Kidney (tissue), 14 donors: ENCODE data around the gene UBXN10. TPM values are rescaled to one million over a fixed set of nuclear protein-coding genes. Genes with fewer than 3 reads are reported as not detected.
A peak's percentile ranks its signal among the peaks of the same experiment; 100 is the strongest.

Experiments
- DNase-seq, 5 donors: peaks; one replicate each; pipeline ENCODE4 v3.0.0-alpha.2; 2013 to 2020
- FAIRE-seq: peaks from 2 replicates; lab custom pipeline; 2012; peaks lifted over from hg19 to GRCh38; lab: Jason Lieb, UNC
- H3K27ac ChIP-seq, 2 donors: one replicate each; pipeline ENCODE4 v1.7.0; 2013; ENCODE audit warnings: low read depth in 2 of 2, low read length in 2 of 2, inconsistent platforms in 1 of 2
- H3K27me3 ChIP-seq: one replicate; pipeline ENCODE4 v1.7.1; 2013; ENCODE audit warnings: low read length, inconsistent platforms; ENCODE audit not compliant: control insufficient read depth, insufficient read depth
- H3K36me3 ChIP-seq, 3 donors: one replicate each; pipeline versions ENCODE4 v1.7.0 to v1.7.1; 2013; ENCODE audit warnings: low read length in 3 of 3, control low read depth in 1 of 3, inconsistent platforms in 1 of 3; ENCODE audit not compliant: insufficient read depth in 3 of 3, control insufficient read depth in 2 of 3
- H3K4me1 ChIP-seq, 3 donors: one replicate each; pipeline versions ENCODE4 v1.7.0 to v1.7.1; 2013; ENCODE audit warnings: low read length in 3 of 3, inconsistent platforms in 1 of 3, low read depth in 1 of 3; ENCODE audit not compliant: control insufficient read depth in 2 of 3, insufficient read depth in 2 of 3
- H3K4me3 ChIP-seq, 3 donors: one replicate each; pipeline versions ENCODE4 v1.7.0 to v1.8.1; 2013; ENCODE audit warnings: low read length in 3 of 3, control low read depth in 1 of 3, inconsistent platforms in 1 of 3
- H3K9ac ChIP-seq, 3 donors: one replicate each; pipeline versions ENCODE4 v1.7.0 to v1.7.1; 2013; ENCODE audit warnings: low read length in 3 of 3, control low read depth in 1 of 3, inconsistent platforms in 1 of 3
- H3K9me3 ChIP-seq, 3 donors: one replicate each; pipeline versions ENCODE4 v1.7.0 to v1.7.1; 2013; ENCODE audit warnings: low read length in 3 of 3, control low read depth in 1 of 3, inconsistent platforms in 1 of 3; ENCODE audit not compliant: control insufficient read depth in 2 of 3, insufficient read depth in 1 of 3
- intact Hi-C: fragments of 100-400 bp; cut with DNase I; formaldehyde crosslinking; loops from one replicate; pipeline ENCODE4 v1.11.1; 2022
- polyA plus RNA-seq: library from polyadenylated mRNA; stranded (reverse); fragments of 350-450 nt; fragmentation: Illumina TruSeq; extraction: RNeasy Lipid Tissue Mini Kit (QIAGEN cat#74804); gene quantifications from one replicate; pipeline ENCODE4 v1.2.3, GENCODE V29; 2014; ENCODE audit warnings: low read depth, low replicate concordance; ENCODE audit not compliant: insufficient read depth
- total RNA-seq: library from RNA; stranded (reverse); fragmentation: NEBNext Ultra II Directional; extraction: Animal tissue kit (Norgen Biotek cat#: 25700); gene quantifications from one replicate; pipeline ENCODE4 v1.2.1, GENCODE V29; 2021
- TF ChIP-seq, protein P1 (sequence below): IDR thresholded peaks from 3 replicates; pipeline ENCODE4 v1.5.1; 2012; ENCODE audit warnings: mild to moderate bottlenecking, moderate library complexity, borderline replicate concordance; ENCODE audit not compliant: insufficient read depth; ENCODE audit errors: extremely low read depth
- donor health status: control.
- donor health status: control.
- donor health status: control.
- donor health status: control.
- donor health status: control.
- donor health status: DM: yes; HTN: yes; CAD: no.
- donor health status: Normal renal cell carcinoma (clear cell type).

The UBXN10 gene
- total and polyA plus RNA-seq, 2 donors from 2014 or later = 2.3 to 12.6 TPM

DNA sequence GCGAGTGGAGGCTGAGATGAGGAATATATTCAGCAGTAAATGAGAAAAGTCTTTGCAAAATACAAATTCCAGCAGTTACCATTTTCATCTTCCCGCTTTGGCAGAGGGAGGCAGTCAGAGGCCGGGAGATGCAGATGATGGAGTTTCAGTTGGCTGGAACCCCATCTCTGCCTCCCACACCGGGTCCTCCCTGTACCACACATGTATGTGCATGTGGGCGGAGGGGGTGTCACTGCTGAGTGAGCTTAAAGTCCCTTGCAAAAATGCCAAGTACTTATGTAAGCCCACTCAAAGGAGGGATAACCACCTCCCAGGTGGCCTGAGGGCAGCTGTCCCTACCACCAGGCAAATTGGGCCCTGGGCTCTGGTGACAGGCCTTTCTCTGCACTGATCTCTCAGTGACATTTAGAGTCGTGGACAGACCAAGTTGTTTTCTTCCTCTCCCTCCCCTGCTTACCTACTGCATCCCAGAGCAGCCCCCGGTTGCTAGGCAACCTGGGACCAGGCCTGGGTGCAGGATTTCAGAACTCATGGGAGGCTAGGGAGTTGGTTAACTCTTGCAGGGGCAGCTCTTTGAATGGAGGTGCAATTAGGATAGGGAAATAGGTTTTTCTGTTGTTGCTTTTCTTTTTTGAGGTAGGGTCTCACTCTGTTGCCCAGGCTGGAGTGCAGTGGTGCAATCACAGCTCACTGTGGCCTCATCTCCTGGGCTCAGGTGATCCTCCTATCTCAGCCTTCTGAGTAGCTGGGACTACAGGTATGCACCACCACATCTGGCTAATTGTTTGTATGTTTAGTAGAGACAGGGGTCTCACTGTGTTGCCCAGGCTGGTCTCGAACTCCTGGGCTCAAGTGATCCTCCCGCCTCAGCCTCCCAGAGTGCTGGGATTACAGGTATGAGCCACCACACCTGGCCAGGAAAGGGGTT, 17.1 kb upstream of the UBXN10 start:
- Histone ChIP-seq H3K27me3 (no peaks in the 10 kb centered on the region), H3K9ac (no peak overlapping the region), H3K4me1 (peaks cover 0 to 5% (median 0%) of the 10 kb centered on the region in 3 donors), H3K4me3 (no peak overlapping the region), H3K9me3 (no peaks in the 10 kb centered on the region), H3K36me3 (no peaks in the 10 kb centered on the region), H3K27ac (no peak overlapping the region)
- intact Hi-C loops = no loop called here
- FAIRE-seq (no peak), DNase-seq (peak; percentile 37 to 85 (median 72))
- TF ChIP-seq, protein P1, sequence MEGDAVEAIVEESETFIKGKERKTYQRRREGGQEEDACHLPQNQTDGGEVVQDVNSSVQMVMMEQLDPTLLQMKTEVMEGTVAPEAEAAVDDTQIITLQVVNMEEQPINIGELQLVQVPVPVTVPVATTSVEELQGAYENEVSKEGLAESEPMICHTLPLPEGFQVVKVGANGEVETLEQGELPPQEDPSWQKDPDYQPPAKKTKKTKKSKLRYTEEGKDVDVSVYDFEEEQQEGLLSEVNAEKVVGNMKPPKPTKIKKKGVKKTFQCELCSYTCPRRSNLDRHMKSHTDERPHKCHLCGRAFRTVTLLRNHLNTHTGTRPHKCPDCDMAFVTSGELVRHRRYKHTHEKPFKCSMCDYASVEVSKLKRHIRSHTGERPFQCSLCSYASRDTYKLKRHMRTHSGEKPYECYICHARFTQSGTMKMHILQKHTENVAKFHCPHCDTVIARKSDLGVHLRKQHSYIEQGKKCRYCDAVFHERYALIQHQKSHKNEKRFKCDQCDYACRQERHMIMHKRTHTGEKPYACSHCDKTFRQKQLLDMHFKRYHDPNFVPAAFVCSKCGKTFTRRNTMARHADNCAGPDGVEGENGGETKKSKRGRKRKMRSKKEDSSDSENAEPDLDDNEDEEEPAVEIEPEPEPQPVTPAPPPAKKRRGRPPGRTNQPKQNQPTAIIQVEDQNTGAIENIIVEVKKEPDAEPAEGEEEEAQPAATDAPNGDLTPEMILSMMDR = no peak

DNA sequence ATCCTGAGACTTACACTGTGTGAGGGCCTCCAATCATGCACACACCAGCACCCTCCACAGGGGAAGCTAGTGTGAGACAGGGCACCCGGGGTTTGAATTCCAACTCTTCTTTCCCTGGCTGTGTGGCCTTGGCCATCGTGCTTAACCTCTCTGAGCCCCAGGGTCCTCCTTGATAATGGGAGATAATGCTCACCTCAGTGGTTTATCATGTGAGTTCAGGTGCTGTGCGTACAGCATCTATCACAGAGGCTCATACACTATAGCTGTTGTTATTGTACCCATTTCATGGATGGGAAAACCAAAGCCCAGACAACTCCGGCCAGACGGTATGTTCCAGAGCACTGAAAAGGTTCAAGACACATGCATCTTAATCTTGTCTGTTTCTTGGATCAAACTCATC, 16.0 kb upstream of the UBXN10 start:
- Histone ChIP-seq H3K27ac (no peak overlapping the region), H3K4me3 (no peak overlapping the region), H3K36me3 (no peaks in the 10 kb centered on the region), H3K4me1 (peaks cover 0 to 3% (median 0%) of the 10 kb centered on the region in 3 donors), H3K9ac (no peak overlapping the region), H3K9me3 (no peaks in the 10 kb centered on the region), H3K27me3 (no peaks in the 10 kb centered on the region)
- TF ChIP-seq, protein P1 = no peak
- intact Hi-C loops = no loop called here
- no peak for FAIRE-seq
- peak in 1 of 5 donors; percentile 29 for DNase-seq

DNA sequence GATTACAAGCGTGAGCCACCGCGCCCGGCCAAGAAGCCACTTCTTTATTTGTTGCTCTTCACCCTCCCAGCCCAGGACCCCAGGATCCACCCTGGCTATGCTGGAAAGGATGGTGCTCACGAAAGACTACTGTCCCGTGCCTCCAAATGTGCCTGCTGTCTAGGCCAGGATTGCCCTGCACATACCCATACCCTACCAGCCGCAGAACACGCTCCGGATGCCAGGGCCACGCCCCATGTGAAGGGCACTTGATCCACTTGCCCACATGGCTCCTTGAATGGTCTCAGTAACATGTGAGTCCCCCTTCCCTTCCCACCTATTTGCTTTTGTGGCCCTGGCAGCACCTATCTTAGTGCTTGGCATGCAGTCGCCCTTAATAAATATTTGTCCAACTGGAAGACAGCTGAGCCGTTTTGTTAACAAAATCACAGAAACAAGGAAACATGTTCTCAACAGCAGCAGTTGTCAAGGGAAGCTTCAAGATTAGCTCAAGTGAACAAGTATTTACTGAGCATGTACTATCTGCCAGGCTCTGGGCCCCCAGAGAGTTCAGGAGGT, 13.8 kb upstream of the UBXN10 start:
- Histone ChIP-seq H3K27ac (no peak overlapping the region), H3K4me3 (no peak overlapping the region), H3K9ac (no peak overlapping the region), H3K36me3 (no peaks in the 10 kb centered on the region), H3K9me3 (no peaks in the 10 kb centered on the region), H3K27me3 (no peaks in the 10 kb centered on the region), H3K4me1 (no peaks in the 10 kb centered on the region)
- DNase-seq (peak in 1 of 5 donors; percentile 36), FAIRE-seq (no peak)
- intact Hi-C loops = no loop called here
- TF ChIP-seq, protein P1 = no peak
